ENCODE results near the gene FYN.
"Not testable (repeated sequence)": the region's sequence is repeated elsewhere in the genome, so short reads cannot be mapped to it uniquely, and the experiment has no call there.

The FYN gene

DNA sequence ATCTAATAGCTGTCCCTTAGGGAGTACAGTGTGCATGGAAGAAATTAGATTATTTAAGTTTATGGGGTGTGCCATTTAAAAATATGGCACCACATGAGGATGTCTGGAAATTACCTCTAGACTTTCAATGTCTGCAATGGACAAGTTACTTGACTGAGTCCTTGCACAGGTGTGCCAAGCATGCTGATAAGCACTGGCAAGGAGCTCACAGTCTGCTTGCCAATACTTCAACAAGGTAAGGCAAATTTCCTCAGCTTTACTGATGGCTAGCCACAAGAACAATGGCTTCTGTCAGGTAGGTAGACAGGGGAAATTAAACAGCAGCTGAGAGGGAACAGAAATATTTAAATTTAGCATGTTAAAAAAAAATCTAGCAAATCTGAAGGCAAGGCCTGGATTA lies 176.4 kb downstream of the FYN start:
- DNase-seq, result no peak

DNA sequence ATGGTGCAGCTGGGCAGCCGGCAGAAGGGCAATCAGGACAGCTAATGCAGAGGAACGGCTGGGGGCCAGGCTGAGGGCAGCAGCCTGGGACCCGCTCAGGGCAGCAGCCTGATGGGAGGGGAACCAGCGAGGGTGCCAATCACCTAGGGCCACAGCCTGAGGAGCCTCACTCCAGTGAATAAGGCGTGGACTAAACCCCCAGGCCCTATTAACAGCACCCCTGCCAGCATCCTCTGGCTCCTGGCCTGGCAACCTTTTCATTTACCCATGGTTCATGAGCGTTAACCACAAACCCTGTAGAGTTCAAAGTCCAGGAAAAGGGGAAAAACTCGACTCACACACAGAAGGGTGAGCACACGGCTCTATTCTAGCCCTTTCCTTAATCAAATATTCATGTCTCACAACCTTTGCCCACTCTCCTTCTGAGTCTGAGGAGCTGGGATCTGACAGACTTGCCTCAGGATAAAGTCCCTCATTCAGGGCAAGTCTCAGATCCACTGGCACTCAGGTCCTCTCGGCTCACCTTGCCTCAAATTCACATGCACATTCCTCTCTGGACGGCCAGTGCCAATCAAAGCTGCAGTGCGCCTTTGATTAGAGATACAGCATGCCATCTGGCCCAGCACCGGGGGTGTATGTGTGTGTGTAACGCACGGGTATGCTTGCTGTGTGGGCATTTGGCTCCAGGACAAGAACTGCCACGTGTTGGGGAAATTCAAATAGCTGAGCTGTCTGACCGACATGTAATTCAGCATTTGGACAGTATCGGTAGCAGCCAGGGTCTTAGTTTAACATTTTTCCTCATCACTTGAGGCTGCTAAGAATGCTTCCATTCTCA lies 180.7 kb downstream of the FYN start:
- no peak for DNase-seq

DNA sequence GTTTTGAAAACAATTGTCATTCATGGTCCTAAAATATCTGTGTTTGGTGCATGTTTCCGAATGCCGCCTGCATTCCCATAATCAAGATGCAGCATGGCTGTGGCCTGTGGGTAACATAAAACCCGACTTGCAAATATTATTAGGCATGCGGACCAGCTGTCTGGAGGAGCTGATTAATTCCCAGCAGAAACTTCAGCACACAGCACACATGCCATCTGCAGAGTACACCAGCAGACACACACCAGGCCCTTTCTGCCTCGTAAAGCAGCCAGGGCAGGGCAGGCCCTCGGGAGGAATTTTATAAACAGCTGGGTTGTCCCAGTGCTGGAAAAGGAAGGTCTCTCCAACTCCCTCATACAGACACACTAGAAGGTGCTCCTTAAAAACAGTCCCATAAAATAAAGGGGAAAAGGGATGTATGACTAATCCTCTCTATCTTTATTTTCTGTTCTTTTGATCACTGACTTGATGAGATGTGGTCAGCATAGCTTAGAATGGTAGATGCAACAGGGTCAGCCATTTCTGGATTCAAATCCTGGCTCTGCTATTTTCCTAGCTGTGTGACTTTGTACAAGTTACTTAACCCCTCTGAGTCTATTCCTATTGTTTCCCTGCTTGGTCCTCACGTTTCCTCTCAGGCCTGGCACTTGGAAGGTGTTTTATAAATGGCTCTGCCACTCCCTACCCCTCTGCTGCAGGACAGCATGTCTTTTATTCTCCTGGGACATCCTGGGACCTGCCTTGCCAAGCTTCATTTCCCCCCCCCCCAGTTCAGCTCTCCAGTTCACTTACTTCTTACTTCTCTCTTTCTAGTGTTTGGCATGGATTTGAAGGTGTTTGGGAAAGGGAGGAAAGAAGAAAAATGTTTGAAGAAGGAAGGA lies 181.7 kb downstream of the FYN start:
- peak; percentile 30 for DNase-seq

DNA sequence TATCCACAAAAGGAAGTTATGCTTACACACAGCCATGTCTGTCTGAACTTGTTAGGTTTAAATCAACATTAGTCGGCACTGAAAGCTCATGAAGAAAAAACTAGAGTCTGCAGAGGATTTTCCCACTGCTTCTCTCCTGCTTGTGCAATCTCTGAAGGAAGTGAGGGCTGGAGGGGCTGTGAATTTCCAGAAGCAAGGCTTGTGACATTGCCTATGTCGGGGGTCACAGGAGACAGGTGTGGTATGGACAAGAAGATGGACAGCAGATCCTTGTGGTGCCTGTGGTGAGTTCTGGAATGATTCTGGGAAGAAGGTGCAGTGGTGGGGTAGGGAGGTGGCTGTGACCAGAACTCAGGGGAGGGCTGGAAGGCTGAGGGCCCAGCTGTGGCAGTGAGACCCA lies 183.3 kb downstream of the FYN start:
- no peak for DNase-seq

DNA sequence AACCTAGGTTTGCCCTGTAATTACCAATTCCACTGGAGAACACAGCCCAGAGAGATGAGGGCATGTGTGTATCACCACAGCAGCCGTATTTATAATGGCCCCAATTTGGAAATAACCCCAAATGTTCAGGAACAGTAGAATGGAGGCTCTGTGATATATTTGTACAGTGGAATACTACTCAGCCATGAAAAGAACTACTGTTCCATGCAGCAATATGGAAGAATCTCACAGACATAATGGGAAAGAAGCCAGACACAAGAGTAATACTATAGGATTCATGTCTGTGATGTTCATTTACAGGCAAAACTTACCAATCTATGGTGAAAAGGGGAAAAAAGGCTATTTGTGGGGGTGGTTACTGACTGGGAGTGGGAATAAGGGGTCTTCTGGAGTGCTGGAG lies 183.8 kb downstream of the FYN start:
- no peak for DNase-seq

DNA sequence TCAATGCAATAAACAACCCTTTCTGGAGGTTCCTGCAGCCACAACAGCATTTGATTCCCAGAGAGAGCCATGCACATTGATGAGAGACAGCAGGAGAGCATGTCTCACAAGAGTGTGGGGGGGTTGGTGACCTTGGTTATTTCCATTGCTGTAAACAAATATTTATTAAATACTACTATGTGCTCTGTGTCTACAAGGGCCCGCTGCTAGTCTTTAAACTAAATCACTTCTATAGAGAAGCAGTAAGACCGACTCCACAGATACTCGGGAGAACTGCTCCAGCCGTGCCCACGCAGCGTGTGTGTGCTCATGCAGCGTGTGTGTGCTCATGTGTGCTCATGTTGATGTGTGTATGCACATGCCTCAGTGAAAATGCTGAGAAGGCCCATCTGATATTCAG lies 184.9 kb downstream of the FYN start:
- DNase-seq, result no peak

DNA sequence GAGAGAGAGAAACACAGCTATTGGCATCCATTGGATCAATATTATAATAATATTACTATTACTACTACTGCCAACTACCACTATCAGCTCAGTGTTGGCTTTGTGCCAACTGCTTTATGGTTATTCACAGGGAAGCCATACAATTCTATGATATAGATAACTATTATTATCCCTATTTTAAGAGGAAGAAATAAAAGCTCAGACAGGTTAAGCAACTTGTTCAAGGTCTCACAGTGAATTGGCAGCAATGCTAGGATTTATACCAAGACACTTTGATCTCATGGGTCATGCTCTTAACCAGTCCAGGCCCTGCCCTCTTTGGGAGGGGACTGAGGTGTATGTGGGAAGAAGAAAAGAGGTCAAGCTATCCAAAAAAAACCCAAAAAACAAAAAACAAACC lies 185.6 kb downstream of the FYN start:
- no peak for DNase-seq

DNA sequence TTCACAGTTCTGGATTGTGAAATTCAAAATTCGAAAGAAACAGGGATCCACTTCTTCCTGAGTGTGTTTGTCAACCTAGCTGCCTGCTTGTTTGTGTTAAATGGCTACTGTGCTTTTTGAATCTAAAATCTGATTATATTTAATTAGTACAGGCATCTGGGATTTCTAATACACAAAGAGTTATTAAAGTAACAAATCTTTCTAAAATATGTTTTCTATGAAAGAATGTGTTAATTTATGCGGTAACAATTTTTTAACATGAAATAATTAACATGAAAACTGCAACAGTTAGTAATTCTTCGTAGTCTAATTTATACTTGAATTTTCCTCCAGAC lies 186.4 kb downstream of the FYN start:
- no peak for DNase-seq

DNA sequence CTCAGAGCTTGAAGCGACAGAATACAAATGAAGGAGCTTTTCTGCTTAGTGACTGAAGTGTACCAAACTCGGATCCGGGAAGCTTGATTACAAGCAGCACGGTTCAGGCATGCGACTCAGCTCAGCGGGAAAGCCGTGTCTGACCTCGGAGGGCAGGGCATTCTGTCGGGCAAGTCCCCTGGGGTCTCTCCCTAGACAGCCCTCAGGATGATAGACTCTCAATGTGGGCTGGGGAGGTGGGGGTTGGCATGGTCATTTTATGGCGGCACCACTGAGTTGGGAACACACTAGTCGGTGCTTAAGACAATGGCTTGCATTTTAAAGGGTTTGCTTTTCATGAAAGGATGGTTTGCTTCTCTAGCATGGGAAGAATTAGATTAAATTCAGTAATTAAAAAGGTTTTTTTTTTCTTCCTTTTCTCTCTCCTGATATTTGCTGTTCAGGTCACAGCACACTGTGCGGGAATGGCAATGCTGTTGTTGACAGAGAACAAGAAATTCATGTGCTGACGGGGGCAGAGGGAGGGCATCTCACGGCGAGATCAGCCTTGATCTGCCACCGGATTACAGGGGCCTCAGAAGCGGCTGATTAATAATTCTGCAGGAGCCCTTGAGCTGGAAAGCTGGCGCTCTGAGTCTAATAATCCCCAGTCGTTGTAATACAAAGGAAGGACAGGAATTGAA lies 186.9 kb downstream of the FYN start:
- no peak for DNase-seq

DNA sequence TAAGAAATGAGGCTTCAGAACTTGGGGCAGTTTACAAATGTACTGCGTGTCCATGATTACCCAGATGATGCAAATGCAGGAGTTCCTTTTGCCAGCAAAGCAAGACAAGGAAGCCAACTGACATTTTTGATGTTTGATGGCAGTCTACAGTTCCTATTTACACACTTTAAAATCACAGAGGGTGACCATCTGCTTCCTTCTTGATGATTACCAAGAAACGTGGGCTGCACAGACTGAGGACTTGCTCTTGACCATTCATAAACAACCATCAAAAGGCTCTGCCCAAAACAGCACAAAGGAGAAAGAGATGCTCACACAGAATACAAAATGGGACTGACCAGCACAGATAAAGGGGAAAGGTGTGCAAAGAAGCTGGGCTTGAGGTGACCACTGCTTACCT lies 187.7 kb downstream of the FYN start:
- no peak for DNase-seq

DNA sequence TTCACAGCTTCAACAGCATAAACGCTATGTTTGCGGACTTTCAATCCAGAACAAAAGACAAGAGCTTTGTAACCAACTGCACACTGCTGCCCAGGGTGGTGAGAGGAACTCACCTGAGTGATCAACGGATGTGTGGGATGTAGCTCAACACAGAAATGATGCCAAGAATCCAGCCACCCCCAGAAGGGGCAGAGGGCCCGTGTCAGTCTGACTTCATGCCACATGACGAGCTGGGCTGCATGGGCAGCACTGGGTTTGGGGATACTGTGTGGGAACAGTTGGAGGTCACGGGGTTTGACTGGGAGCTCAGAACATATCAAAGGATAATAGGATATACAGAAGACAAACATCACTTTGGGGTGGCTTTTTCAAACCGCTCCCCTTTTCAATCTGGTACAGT lies 188.2 kb downstream of the FYN start:
- DNase-seq, result no peak

DNA sequence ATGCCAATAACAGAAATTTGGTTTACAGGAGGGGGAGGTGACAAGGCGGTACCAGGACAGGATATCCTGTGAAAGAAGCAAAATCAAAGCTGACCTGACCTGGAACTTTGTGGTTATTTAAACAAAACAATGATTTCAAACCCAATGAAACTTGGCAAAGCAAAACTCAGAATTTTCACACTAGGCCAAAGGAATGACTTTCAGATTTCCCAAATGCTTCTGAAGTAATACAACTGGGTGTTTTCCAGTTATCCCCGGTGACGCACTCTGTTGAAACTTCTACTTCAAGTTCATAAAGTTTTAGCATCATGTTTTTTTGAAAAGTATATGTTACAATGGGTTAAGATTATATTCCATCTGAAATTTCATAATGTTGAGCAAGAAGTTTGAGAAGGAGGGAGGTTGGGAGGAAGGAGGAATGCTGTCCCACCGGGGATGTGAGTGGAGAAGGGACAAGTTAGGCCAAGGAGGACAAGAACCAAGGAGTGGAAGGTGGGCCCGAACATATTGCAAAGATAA lies 189.4 kb downstream of the FYN start:
- peak; percentile 60 for DNase-seq

DNA sequence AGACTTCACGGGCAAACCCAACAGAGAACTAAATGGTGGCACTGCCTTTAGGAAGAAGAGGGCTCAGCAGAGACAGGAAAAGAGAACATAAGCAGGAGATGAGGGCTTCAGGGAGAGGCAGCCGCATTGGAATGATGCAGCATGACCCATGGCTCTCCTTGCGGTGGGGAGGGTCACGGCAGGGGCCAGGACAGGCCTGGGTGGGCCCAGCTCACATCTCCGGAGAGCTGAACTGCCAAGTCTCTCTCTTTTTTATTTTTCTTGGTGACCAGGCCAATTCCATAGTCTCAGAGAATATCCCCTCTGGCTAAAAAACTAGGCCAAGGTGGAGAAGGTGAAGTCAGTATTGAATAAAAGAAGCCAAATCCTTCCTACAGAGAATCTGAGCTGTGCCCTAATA lies 190.1 kb downstream of the FYN start:
- DNase-seq, result no peak

DNA sequence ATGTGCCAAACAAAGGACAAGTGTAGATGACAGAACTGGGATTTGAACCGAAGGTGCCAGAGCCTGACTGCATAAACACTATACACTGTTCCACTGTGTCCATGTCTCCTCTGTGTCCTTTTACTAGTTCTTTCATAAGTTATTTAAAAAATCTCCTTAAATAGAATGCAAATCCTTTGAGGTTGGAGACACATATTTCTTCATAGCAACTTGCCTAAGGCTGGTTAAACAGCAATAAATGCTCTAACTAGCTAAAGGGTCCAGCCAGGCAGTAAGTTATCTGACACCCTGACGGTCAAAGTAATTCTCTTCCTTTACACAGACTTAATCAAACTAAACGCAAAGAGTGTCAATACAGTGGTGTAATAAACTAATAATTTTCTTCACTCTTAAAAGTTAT lies 191.4 kb downstream of the FYN start:
- DNase-seq, result no peak

DNA sequence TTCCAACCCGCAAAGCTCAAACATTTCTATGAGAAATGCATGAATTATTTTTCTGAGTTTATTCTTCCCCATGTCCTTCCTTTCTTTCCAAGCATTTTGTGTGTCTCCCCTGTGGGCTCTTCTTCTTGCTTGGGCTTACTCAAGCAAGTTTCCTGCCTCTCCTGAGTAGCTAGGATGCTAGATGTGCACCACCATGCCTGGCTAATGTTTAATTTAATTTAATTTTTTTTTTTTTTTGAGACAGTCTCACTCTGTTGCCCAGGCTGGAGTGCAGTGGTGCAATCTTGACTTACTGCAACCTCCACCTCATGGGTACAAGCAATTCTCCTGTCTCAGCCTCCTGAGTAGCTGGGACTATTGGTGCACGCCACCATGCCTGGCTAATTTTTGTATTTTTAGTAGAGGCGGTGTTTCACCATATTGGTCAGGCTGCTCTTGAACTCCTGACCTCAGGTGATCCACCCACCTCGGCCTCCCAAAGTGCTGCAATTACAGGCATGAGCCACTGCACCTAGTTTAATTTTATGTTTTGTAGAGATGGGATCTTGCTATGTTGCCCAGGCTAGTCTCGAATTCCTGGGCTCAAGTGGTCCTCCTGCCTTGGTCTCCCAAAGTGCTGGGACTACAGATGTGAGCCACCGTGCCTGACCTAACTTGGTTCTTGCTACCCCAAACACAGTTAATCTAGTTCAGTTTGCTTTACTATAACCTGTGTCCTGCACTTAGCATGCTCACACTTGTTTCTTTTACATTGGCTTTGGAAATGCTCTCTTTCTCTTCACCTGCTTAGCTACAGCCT lies 192.2 kb downstream of the FYN start:
- DNase-seq, result not testable (repeated sequence)

DNA sequence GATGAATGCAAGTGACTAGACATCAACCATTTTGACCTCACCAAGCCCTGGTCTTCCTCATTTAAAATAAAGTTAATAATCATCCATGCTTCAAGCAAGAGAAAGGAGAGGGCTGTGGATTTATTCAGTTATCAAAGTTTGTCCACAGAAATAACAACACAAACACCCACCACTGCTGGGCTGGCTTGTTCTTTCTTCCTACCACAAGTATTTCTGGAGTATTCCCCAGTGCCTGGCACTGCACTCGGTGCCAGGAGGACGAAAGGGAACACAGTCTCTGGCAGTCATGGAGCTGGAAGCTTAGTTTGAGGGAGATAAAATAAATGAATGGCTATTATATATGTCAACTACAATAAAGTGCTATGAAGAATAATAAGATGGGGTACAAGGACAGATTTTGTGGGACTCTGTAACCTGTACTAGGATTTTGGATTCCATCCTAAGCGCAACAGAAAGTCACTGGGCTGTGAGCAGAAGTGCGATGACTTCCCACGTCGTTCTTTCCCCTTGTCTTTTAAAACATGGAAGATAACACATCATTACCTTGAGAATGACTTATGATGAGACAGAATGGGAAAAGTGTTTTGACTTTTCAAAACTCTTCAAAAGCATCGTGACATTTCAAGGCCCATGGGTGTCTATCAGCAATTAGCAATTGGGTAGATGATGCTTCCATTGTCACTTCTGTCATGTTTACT lies 193.1 kb downstream of the FYN start:
- DNase-seq, result no peak

DNA sequence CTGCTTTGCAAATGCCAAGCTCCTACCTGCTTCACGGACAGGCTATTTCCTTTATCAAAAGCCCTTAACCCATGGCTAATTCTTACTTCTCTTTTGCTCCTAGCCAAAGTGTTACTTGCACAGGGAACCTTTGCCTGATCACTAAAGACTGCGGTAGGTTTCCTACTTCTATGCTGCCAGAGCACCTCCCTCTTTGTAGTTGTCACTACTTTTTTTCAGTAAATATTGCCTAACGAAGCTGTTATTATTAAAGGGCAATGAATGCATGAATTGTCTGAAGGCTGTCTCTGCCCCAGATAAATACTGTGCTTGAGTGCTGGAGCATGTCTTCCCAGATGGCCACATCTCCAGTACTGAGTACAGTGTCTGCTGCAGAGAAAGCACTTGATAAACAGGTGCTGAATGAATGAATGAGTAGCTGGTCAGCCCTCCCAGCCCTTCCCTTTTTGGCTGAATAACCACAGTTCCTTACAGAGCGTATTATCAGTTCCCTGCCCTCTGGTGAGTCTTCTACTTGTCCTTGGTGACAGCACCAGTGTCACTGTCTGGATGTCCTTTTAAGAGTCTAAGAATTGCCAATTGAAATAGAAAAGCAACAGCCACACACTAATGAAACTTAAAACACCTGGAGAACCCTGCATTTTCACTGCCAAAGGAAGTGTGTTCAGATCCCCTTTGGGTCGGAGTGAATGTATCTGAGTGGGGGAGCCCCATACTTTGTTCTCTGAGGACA lies 194.0 kb downstream of the FYN start:
- DNase-seq, result no peak

DNA sequence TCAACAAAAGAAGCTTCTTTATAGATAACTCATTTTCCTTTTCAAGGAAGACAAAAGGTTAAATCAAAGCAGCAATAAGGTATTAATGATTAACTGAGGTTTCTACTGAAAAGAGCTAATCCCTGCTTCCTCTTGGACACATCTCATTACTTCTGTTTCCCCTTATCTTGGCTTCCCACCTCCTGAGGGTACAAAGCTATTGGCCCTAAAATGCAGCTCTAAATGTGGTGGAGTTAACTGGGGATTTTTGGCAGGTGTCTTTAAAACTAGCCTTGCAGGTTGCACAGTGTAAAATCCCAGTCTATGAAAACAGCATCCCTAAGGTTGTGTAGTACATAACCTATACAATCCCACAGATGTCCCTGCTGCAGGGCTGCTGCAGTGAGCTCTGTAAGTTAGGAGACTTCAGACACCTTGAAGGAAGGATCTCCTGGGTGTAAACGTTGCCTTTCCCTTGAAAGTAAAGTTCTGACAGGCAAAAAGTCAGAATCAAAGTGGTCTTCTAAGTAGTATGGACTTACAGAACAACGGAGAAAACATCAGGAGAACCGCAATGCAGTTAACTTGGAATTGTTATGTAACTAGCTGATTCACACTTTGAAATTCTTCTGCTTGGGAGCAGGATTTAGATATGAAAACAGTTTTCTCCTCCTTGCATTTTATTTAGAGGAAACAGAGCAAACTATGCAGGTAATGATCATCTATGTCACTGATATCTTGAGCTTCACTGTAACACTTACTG lies 195.8 kb downstream of the FYN start:
- no peak for DNase-seq

DNA sequence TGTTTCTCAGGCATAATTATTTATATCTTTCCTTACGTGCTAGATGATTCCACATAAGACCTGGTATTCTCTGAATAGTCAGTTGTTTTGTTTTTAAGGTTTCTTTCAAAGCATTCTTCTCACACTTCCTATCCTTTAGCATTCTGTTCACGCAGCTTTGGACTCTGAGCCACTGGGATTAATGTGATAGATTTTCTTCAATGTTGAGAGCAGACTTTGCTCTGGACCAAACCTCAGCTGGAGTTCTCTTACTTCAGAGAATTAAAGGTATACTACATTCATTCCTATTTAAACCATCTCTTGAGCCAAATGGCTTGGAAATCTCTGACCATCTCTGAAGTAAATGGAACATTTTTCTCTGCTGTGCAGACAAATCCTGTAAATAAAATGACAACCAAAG lies 196.9 kb downstream of the FYN start:
- DNase-seq, result no peak

DNA sequence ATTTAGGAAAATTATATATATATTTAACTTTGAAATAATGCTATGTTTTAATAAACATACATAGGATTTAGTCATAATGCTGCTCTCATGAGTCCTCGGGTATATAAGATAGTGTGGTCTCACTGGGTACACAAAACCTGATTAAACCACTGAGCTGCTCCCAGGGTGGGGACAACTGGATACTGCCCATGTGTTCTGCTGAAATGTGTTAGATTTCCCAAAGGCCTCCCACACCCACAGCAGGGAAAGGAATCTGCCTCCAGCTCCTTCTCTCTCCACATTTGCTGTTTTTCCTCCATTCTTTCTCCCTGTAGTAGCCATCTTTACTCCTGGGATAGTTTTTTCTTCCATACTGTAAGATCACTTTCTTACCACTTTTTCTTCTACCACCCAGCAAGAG lies 198.4 kb downstream of the FYN start:
- DNase-seq, result no peak

DNA sequence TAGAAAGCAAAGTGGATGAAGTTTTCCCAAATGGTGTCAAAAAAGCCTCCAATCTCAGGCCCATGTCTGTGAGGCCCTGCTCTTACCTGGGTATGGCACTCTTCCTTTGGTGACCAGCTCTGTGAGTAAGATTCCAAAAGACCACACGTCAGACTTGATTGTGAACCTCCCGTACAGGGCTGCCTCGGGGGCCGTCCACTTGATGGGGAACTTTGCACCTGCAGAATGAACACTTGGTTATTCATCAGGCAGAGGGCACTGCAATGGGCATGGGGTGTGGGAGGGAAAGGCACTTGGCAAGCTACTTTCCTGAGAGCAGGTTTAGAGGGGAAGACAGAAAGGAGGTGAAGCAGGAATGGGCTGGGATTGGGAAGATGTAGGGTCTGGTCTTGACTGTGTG lies 198.8 kb downstream of the FYN start:
- no peak for DNase-seq

Data from fibroblast of upper back skin (primary cell).